UCSD-AML1 (cell line): ENCODE results near the gene TRIOBP.
A peak's percentile ranks its signal among the peaks of the same experiment; 100 is the strongest.

Source experiments
- DNase-seq: peaks from one replicate; lab custom pipeline; 2025; ENCODE audit not compliant: unreplicated experiment; lab: John Stamatoyannopoulos, UW

TRIOBP gene

DNA sequence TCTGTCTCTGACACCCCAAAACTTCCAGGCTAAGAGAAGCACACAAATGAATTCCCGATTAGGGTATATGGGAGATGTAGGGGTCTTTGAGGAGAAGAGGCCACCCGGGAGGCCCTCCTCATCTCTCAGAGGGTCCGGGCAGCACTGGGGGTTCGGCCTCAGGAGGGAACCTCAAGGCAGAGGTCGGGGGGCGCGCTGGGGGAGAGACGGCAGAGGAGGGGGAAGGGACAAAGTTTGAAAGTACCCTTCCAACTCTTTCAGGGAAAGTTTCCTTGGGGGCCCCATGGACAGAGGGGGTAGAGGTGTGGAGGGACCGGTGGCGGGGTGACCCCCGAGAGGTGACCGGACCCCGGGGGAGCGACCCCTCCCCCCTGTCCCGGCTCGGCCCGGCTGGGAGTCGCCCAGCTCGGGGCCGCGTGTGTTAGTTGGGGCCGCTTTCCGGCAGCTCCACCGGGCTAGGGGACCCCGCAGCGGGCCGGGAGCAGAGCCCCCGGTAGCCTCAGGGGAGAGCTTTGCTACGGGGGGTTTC, 107.6 kb downstream of the TRIOBP start:
- DNase-seq, result no peak

DNA sequence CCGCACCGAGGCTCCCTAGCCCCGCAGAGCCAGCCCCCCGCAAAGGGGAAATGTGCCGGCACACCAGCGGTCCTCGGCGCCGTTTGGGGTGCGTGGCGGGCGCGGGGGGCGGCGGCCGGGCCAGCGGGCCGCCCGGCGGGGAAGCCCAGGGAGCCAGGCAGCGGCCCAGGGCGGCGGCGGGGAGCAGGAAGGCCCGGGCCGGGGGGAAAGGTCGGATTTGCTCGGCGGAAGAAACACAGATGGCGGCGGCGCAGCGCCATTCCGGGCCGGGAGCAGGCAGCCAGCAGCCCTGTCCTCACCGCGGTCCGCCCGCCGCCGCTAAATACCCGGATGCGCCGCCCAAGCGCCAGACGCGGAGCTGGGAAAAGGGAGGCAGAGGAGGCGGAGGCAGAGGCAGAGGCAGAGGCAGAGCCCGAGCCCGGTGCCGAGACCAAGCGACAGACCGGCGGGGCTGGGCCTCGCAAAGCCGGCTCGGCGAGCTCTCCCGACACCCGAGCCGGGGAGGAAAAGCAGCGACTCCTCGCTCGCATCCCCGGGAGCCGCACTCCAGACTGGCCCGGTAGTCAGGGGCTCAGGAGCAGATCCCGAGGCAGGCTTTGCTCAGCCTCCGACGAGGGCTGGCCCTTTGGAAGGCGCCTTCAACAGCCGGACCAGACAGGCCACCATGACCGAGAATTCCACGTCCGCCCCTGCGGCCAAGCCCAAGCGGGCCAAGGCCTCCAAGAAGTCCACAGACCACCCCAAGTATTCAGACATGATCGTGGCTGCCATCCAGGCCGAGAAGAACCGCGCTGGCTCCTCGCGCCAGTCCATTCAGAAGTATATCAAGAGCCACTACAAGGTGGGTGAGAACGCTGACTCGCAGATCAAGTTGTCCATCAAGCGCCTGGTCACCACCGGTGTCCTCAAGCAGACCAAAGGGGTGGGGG, 108.3 kb downstream of the TRIOBP start:
- peak; percentile 91 for DNase-seq

DNA sequence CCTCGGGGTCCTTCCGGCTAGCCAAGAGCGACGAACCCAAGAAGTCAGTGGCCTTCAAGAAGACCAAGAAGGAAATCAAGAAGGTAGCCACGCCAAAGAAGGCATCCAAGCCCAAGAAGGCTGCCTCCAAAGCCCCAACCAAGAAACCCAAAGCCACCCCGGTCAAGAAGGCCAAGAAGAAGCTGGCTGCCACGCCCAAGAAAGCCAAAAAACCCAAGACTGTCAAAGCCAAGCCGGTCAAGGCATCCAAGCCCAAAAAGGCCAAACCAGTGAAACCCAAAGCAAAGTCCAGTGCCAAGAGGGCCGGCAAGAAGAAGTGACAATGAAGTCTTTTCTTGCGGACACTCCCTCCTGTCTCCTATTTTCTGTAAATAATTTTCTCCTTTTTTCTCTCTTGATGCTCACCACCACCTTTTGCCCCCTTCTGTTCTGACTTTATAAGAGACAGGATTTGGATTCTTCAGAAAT, 109.0 kb downstream of the TRIOBP start:
- peak; percentile 44 for DNase-seq

DNA sequence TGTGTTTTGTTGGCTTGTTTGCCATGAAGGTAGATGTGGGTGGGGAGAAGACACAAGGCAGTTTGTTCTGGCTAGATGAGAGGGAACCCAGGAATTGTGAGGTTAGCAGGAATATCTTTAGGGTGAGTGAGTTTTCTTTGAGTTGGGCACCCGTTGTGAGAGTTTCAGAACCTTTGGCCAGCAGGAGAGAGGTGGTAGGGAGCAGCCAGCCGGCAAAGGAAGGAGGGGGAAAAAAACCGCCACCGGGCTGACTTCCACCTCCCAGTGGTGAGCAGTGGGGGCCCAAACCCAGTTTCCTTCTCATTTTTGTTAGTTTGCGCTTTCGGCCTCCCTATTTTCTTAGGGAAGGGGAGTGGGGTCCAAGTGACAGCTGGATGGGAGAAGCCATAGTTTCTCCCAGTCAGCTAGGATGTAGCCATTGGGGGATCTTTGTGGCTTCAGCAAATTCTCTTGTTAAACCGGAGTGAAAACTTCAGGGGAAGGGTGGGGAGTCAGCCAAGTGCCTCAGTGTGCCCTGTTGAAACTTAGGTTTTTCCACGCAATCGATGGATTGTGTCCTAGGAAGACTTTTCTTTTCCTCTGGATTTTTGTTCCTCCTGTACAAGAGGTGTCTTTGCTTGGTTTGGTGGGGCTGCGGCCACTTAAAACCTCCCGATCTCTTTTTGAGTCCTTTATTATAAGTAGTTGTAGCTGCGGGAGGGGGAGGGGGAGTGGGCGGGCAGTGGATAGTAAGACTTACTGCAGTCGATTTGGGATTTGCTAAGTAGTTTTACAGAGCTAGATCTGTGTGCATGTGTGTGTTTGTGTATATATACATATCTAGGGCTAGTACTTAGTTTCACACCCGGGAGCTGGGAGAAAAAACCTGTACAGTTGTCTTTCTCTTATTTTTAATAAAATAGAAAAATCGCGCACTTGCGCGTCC, 109.8 kb downstream of the TRIOBP start:
- DNase-seq, result peak; percentile 52

DNA sequence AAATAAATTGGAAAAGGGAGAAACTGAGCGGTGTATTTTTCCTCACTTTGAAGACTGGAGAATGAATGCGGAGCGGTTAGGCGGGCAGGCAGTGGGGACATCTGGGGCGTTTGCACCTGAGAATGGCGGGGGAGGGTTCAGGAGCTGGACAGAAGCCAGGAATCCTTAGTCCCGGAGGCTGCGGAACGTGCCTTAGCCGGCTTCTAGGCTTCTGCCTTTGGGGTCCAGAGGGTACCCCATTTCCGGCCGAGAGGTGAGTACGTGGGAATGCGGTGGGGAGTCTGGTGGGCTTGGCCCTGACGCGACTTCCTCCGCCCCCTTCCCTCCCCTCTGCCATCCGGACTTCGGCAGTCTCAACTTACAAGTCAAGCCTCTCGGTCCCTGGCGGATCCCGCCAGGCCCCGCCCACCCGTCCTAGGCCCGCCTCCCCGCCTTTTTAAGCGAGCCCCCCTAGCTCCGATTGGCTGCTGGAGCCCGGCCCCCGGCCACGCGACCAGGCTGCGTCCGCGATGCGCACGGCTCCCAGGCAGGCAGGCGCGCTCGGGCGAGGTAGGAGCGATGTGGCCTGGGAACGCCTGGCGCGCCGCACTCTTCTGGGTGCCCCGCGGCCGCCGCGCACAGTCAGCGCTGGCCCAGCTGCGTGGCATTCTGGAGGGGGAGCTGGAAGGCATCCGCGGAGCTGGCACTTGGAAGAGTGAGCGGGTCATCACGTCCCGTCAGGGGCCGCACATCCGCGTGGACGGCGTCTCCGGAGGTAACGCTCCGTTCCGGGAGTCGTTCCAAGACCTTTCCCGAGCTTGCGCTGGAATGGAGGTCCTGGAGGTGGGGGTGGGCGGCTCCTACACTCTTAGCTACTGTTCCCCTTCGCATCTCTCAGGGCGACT, 110.8 kb downstream of the TRIOBP start, which contains the start of gene GCAT:
Gene GCAT, plus strand, starts transcription at position 525 of the 884 bp plus-strand sequence. Its CDS starts 34 bp downstream, at position 559.
- DNase-seq, result peak; percentile 97

DNA sequence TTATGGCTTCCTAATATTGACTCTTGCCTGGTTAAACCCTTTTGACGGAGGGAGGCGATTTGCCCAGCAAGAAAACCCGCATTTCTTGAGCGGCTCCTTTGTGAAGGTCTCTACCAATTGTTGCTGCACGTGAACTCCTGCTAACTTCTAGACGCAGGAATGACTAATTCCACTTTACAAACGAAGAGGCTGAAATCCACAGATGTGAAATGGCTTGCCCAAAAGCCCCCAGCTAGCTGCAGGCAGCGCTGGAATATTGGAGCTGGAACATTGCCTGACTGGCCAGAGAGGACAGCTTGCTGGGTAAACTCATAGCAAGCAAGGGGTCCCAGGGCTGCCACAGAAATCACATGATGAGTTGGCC, 111.4 kb downstream of the TRIOBP start:
- DNase-seq, result no peak

DNA sequence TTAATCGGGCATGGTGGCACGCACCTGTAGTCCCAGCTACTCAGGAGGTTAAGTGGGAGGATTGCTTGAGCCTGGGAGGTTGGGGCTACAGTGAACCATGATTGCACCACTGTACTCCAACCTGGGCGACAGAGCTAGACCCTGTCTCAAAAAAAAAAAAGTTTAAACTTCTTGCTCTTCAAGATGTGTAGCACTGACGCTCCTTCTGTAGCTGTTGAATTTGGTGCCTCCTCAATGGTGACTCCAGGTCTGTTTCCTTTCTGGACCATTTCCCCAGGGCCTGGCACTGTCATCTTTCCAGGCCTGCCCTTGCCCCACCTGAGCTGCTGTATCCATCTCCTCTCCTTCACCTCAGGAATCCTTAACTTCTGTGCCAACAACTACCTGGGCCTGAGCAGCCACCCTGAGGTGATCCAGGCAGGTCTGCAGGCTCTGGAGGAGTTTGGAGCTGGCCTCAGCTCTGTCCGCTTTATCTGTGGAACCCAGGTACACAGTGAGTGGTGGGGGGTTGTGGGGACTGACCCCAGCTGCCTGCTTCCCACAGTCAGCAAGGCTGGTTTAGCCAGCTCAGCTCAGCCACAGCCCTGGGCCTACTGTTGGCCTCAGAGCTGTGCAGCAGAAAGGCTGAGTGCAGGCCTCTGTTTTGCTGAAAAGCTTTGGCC, 113.0 kb downstream of the TRIOBP start:
- no peak for DNase-seq

DNA sequence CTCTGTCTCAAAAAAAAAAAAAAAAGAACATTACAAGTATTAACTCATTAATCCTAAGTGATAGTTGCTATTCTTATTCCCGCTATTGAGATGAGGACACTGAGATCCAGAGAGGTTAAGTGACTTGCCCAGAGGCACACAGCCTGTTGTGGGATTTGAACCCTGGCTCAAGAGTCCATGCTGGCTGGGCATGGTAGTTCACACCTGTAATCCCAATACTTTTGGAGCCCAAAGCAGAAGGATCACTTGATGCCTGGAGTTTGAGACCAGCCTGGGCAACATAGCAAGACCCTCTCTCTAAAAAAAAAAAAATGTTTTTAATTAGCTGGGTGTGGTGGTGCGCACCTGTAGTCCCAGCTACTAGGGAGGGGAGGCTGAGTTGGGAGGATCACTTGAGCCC, 115.0 kb downstream of the TRIOBP start:
- no peak for DNase-seq

DNA sequence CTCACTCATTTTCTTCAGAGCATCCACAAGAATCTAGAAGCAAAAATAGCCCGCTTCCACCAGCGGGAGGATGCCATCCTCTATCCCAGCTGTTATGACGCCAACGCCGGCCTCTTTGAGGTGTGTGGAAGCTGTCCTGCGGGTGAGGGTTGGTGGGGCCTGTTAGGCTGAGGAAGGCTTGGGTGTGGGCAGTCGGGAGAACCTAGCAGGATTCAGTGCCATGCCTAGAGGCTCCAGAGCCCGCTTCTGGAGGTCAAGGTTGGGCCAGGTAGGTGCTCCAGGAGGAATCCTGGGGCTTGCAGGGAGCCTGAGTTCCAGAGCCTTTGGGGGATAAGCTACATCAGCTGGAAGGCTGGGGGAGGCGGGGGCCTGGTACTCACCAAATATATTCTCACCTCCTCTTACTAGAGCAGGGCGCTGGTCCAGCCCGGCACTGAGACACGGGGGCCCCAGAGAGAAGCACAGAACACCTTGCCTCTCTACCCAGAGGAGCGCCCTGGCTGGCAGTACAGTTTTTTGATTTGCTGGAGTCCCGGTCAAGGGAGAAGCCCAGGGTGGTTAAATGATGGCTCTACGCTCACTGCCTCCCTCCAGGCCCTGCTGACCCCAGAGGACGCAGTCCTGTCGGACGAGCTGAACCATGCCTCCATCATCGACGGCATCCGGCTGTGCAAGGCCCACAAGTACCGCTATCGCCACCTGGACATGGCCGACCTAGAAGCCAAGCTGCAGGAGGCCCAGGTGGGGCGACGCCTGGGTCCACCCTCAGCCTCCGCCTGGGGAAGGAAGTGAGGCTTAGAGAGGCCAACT, 116.2 kb downstream of the TRIOBP start:
- no peak for DNase-seq

DNA sequence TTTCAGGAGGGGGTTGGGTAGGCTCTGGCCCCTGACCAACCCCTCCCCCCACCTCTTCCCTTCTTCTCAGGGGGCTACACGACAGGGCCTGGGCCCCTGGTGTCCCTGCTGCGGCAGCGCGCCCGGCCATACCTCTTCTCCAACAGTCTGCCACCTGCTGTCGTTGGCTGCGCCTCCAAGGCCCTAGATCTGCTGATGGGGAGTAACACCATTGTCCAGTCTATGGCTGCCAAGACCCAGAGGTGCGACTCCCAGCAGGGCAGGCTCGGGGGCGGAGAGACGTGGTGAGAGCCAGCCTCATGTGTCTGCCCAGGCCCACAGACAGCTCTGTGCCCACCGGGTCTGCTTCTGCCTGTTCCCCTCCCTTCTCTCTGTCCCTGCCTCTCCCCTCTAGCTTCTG, 118.7 kb downstream of the TRIOBP start:
- DNase-seq, result no peak

DNA sequence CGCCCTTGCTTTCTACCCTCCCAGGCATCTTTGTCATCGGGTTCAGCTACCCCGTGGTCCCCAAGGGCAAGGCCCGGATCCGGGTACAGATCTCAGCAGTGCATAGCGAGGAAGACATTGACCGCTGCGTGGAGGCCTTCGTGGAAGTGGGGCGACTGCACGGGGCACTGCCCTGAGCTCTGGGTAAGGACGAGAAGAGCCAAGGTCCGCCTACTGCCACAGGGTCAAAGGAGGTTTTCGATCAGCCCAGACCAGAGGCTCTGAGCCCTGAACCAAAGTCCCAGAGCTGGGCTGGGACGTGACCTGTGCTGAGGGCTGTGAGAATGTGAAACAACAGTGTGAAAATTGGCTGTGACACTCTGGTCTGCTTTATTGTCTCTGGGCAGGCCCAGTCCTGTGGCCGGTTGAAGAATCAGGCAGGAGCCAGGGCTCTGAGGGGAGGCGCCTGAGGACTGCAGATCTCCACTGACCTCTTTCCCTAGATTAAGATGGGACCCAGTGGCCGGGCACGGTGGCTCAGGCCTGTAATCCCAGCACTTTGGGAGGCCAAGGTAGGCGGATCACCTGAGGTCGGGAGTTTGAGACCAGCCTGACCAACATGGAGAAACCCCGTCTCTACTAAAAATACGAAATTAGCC, 119.8 kb downstream of the TRIOBP start:
- DNase-seq, result no peak

DNA sequence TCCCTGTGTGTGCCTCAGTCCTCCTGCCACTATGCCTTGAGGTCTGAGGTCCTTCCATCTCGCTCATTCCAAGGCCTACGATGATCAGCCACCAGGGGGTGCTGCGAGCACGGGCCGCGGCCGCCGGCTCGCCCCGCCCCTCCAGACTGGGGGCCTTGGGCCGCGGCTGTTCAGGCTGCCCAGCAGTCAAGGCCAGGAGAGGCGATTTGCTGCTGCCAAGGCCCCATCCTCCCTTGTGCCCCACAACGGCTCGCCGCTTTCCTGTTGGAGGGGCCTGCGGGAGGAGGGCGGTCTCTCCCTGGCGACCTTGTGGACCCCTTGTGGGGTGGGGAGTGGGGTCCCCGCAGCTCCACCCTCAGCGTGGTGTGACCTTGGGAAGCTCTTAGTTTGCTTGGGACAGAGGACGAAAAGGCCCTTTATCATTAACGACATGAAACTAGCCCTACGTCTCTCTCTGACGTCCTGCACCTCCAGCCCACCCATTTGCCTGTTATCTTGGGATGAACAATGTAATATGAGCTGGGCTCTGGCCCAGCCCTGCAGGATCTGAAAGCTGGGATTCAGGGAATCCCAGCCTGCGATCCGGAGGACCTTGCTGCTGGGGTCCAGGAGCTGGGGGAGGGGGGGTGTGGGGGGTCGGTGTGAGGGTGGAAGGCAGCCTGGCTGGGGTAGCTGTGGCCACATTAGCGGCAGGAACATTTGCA, 121.0 kb downstream of the TRIOBP start:
- DNase-seq, result peak; percentile 77

DNA sequence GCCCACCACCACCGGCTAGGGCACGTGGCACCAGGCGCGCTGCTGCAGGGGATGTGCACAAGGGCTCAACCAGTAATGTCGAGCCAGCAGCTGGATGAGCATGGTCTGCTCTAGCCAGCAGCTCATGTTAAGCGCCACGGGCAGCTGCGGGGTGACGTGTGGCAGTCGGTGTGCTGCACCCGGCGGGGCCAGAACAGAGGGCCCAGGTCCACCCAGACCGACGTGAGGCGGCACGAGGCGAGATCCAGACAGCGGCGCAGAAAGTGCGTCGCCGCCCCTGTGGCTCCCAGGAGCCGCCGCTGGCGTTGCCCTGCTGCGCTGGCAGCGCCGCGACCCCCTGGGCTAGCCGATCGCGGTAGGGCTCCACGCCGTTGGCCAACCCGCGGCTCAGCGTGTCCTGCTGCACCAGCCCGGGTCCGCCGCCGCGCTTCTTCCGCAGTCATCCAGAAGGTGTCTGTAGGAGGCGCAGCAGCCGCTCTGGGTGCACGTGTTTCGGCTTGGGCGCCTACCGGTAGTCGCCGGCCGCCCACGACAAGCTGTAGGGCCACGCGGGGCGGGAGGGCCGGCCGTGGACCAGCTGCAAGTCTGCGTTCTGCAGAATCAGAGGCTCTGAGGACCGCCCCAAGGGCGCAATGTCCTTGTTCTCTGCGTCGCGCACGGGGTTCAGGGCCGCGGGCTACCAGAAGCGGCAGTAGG, 121.7 kb downstream of the TRIOBP start:
- DNase-seq, result no peak

DNA sequence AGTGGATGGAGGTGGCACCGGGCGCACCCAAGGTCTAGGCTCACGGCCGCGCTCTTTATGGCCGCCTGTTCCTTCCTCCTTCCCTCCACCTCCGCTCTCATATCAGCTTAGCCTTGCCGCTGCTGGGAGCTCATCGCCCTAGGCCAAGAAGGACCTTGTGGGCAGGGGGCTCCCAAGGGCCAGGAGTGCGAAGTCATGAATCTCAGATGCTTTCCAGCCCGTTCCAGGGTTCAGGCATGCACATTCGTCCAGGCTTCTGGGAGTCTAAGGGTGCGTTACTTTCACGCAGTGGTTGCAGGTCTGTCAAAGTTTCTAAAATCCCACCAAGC, 122.2 kb downstream of the TRIOBP start:
- DNase-seq, result no peak

DNA sequence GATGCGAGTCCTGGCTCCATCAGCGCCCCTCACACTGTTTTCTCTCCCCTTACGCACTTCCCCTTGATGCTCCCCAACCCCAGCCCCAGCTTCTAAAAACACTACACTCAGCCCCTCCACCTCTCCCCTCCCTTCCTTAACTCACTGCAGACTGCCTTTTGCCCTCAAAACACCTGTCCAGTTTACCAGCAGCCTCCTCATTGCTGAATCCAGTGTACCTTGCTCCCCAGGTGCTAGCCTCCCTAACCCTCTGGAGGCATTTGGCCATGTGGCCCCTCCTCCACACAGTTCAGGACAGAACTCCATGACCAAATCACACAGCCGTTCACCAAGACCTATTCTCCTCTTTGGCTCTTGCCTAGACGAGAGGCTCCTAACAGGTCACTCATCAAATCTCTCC, 123.5 kb downstream of the TRIOBP start:
- DNase-seq, result no peak

DNA sequence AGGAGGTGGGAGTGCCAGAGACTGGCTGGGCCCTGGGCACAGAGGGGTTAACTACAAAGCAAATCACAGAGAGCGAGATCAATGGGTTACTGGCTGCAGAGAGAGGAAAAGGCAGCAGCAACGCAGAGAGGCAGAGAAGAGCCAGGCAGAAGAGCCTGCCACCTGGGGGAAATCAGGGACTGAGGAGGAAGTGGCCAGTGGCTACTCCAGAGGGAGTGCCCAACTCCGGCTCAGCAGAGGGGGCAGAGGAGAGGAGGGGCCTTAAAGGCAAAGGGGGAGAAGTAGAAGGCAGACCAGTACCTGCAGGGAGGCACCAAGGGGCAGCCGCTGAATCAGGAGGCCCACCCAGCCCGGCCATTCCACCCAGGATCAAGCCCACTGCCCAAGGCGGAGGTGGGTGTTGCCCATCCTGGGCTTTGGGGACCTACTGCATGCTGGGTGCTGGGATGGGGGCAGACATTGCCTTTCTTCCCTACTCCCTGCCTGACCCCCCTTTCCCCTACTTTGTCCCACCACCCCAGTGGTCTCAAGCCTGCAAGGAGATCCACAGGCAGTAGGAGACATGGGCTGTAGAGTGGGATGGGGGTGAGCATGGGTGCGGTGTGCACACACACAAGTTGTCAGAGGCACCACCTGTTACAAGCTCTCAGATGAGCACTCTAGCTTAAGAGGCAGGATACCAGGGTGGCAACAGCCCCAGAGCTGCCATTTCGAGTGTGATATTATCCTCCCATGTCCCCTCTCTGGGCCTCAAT, 125.4 kb downstream of the TRIOBP start:
- DNase-seq, result no peak
